PFSK-1 (cell line): ENCODE results near the gene WASHC4.

ENCODE experiments used
- POLR2AphosphoS5 ChIP-seq: IDR thresholded peaks from 2 replicates; pipeline ENCODE4 v1.6.1; 2012; ENCODE audit warnings: low read depth, mild to moderate bottlenecking, control low read depth, low read length, moderate library complexity
- SIN3A ChIP-seq: IDR thresholded peaks from 2 replicates; pipeline ENCODE4 v1.6.1; 2012; ENCODE audit warnings: mild to moderate bottlenecking, low read length, moderate library complexity, borderline replicate concordance; ENCODE audit not compliant: insufficient read depth
- TF ChIP-seq, protein P1 (sequence below), 2 experiments: IDR thresholded peaks; 2 replicates each; pipeline versions ENCODE4 v1.6.1 to v1.8.0; 2011 to 2012; ENCODE audit warnings: low read depth in 2 of 2, low read length in 2 of 2, control low read depth in 1 of 2, inconsistent platforms in 1 of 2, mild to moderate bottlenecking in 1 of 2, moderate library complexity in 1 of 2; ENCODE audit not compliant: insufficient read depth in 1 of 2

DNA sequence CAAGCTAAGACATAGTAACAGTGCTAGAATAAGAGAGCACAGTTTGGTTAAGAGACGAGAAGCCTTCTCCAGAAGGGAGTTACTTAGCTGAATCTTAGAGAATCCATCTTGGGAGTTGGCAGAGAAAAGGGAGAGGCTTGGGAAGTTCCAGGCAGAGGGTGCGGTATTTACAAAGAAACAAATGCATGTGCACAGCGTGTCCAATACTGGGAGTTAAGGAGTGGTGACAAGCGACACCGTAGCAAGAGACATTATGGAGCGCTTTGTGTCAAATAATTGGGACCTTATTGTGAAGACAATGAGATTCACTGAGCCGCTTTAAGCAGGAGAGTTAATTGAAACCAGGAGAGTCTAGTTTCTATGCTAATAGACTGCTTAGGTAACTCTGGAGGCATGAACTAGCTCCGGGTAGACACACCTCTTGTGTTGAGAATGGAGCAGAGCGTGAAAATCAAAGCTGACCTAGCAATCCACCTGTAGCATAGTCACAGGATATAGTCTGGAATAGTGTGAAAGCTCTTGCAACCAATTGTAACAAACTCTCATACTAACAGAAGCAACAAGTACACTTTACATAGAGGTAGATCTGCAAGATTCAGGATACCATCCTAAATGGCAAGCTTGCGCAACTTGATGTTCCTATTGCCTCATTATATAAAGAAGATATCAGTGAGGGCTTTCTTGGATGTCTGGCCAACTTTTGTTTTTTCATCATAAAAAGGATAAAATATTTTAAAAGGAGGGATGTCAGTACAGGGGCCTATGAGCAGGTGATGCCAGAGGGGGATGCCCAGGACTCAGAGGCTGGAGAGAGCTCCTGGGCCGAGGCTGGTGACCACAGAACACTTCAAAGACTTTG is 28.6 kb upstream of the WASHC4 start:
- TF ChIP-seq, protein P1, sequence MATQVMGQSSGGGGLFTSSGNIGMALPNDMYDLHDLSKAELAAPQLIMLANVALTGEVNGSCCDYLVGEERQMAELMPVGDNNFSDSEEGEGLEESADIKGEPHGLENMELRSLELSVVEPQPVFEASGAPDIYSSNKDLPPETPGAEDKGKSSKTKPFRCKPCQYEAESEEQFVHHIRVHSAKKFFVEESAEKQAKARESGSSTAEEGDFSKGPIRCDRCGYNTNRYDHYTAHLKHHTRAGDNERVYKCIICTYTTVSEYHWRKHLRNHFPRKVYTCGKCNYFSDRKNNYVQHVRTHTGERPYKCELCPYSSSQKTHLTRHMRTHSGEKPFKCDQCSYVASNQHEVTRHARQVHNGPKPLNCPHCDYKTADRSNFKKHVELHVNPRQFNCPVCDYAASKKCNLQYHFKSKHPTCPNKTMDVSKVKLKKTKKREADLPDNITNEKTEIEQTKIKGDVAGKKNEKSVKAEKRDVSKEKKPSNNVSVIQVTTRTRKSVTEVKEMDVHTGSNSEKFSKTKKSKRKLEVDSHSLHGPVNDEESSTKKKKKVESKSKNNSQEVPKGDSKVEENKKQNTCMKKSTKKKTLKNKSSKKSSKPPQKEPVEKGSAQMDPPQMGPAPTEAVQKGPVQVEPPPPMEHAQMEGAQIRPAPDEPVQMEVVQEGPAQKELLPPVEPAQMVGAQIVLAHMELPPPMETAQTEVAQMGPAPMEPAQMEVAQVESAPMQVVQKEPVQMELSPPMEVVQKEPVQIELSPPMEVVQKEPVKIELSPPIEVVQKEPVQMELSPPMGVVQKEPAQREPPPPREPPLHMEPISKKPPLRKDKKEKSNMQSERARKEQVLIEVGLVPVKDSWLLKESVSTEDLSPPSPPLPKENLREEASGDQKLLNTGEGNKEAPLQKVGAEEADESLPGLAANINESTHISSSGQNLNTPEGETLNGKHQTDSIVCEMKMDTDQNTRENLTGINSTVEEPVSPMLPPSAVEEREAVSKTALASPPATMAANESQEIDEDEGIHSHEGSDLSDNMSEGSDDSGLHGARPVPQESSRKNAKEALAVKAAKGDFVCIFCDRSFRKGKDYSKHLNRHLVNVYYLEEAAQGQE (IDR thresholded peaks at IDR 0.05; ENCODE audit: insufficient read depth in 1 of 2, low read depth in 2 of 2, low read length in 2 of 2) = no peak
- TF ChIP-seq SIN3A (no peak), POLR2AphosphoS5 (no peak)
